GM04504 (cell line): Measurements from ENCODE around the gene DNAJC27.

Source experiments
- DNase-seq: peaks from one replicate; pipeline ENCODE4 v3.0.0-alpha.2; 2012; ENCODE audit warnings: low read depth

DNAJC27 gene

DNA sequence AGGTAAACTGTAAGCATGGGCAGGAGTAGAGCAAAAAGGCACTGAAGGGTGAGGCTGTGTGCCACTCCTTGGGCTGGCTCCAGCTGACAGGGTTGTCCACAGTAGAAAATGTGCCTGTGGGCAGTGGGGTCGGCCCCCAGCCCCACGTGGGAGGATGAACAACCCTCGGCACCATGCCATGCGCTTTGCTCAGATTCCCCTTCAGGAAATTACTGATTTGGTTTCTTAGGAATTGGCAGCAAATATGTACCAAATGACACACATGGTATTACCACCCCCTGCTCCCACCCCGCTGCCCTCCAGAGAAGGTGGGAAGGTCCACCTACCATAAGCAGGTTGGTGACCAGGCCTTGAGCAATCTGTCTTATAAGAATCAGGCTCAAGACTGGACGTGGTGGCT is 65.3 kb downstream of the DNAJC27 start:
- DNase-seq = no peak

DNA sequence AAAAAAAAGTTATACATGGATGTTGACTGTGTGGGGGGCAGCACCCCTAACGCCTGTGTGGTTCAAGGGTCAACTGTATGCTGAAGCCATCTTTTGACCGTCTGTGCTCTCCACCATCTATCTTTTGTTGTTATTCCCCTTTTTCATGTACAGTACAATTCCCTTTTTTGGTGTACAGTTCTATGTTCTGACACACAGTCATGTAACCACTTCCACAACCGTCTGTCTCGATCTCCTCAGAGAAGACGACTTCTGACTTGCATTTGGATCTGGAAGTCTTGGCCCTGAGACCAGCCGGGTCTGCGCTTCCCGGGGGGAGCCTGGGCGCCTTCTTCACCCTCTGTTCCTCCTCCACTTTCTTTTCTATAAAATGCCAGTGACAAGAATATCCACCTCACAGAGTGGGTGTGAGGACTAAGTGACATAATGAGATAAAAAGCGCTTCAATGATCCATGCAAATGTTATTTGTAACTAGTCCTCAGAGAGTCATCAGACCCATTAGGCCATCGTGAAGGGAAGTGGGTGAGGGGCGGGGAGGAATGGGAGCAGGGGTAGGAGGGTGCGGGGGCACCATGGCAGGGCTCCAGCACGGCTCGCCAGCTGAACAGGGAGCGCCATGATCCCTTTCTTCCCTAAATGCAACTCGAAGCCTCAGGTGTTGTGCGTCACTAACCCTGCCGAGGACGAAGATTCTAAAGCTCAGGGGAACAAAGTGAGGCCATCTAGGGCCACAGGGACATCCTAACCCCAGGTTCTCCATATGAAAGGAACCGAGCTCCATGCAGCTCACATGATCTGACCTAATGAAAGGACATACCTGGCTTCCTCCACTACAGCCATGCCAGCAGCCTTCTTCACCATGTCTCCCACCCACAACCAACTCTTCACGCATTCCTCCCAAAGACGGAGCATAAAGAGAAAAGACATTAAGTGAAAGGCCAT is 68.3 kb downstream of the DNAJC27 start:
- no peak for DNase-seq

DNA sequence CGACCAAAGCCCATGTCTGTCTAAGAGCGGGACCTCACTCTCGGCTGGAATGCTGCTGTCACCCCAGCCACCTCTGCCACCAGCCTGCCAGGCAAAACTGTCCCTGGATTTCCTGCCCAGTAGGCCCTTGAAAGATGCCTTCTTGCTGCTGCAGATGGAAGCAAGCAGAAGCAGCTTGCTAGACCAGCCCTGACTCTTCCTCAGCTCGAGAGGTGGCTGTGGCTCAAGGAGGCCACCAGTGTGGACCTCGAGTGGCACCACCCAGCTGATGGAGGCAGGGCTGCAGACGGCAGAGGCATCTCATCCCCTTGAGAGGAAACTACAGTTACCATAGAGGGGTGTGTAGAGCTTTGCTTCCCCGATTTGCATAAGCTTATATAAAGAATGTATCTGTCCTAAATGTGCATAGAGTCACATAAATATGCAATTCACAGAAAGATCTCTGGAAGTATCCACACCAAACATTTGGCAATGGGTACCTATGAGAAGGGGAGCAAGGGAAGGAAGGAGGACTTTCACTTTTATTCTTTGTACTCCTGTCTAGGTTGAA is 72.3 kb downstream of the DNAJC27 start:
- DNase-seq = no peak

DNA sequence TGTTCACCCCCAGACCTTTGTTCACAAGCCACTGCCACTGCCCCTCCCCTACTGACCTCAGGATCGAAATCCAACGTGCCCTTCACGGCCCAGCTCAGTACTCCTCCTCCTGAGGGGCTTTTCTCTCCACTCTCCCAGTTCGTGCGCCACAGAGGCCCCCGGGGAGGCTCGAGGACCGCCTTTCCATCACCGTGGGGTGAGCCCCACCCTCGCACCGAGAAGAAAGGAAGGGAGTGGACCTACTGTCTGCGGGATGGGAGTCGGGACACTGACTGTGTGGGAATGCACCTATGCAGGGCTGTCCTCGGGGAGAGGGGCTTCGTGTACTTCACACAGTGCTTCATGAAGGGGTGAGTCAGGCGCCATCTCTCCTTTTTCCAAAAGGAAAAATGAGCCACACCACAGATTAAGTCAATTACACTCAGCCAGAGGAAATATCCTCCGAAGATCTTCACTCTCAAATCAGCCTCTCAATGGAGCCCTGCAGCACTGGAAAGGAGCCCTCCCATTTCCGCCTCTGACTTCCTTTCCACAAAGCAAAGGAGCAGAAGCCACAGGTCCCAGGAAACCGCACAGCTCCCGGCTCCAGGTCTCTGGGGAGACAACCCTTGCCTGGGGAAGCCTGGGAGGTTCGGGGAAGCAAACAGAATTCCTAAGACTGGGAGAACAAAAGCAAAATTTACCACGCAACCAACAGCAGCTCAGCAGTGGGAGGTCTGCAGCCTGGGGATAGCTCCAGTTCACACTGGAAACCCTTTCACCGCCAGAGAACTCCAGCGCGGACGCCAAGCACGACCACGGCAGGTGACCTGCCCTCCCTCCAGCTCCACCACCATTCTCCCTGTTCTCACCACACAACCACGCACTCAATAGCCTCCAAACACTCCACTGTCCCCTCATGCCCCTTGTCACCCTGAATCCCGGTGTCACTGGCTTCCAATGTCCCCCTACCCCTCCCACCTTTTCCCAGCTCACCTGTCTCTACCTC is 73.3 kb downstream of the DNAJC27 start:
- DNase-seq = no peak

DNA sequence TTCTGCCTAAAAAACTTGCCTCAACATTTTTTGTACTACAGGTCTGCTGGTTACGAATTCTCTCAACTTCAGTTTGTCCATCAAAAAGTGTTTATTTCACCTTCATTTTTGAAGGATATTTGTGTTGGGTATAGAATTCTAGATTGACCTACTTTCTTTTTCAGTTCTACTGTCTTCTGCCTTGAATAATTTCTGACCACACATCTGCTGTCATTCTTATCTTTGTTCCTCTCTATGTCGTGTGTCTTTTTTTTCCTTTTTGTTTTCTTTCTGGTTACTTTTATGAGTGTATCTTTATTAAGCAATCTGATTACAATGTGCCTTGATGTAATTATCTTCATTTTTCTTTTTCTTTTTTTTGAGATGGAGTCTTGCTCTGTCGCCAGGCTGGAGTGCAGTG is 77.0 kb downstream of the DNAJC27 start:
- DNase-seq = no peak

DNA sequence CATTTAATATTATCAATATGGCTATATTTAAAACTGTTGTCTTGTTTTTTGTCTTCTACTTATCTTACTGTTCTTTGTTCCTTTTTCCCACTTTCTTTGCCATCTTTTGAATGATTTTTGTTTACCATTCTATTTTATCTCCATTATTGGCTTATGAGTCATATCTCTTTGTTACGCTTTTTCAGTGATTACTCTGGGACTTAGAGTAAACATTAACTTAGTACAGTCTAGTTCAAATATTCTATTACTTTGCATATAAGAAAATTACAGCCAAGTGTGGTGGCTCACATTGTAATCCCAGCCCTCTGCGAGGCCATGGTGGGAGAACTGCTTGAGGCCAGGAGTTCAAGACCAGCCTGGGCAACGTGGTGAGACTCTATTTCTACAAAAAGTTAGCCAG is 77.8 kb downstream of the DNAJC27 start:
- no peak for DNase-seq
